Measurements from ENCODE around the gene ACOT11. TPM values are rescaled to one million over a fixed set of nuclear protein-coding genes. Genes with fewer than 3 reads are reported as not detected.

The ACOT11 gene
- 1 to 10 TPM in 3 of 5 experiments, under 1 TPM in 2; 0.22 to 2.3 (median 1.2) TPM for total RNA-seq
- under 1 TPM in 1 of 2 donors, not detected in 1; 0.06 TPM for polyA plus RNA-seq
- 1.1 reads per million for total RNA-seq

DNA sequence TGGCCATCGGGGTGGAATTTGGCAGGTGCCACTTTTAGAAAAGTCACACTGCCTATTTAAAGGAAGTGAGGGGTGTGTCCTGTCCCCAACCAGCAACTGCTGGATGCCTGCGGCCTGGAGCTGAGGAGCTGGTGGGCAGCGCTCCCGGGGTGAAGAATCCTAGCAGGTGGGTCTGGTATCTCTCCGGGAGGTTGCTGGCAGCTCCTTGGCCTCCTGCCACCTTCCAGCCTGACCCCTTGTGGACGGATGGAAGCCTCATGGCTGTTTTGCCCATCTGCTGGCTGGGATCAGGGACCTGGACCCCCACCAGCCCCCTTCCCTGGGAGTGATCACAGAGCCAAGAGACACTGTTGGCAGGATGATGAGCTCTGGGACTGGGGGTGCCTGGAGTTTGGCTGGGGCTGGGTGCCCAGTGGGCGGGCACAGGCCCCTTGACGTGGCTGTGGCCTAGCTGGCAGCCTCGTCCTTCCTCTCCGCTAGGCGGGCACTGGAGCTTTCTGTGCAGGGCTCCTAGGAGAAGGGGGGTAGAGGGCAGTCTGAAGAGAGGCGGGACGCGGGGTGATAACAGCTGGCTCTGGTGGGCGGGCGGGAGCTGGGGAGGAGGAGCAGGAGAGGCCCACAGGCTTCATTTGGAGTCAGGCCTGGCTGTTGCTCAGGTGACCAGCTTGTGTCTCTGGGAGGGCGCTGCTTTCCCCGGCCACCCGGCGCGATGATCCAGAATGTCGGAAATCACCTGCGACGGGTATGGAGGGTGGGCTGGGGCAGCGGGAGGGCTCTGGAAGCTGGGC is at the start of gene ACOT11:
TSS of gene ACOT11 (plus strand) at position 628 of the 788 bp plus-strand sequence. CDS start at position 710, 82 bp downstream.
- DNase-seq (no peak), ATAC-seq (peak; percentile 48)
- H3K4me1 ChIP-seq (ENCODE audit: control insufficient read depth in 2 of 2, insufficient read depth in 2 of 2, low read length in 2 of 2) = no peaks in the 10 kb centered on the region
- intact Hi-C loops (cut with micrococcal nuclease) = no loop called here
- H3K4me3 ChIP-seq (ENCODE audit: low read length) = no peak within 1 kb of the TSS
- H3K36me3 Mint-ChIP-seq = no peaks in the 10 kb centered on the region
- peaks cover 5 to 10% (median 6%) of the 10 kb centered on the region in 7 donors for H3K4me1 Mint-ChIP-seq
- H3K9me3 ChIP-seq (ENCODE audit: control insufficient read depth in 2 of 3, low read length in 3 of 3) = no peaks in the 10 kb centered on the region
- POLR2A ChIA-PET = no interaction called here
- H3K27ac Mint-ChIP-seq = peak within 1 kb of the TSS in 1 of 9 donors; percentile 1
- H3K9me3 Mint-ChIP-seq = no peaks in the 10 kb centered on the region
- H3K27me3 Mint-ChIP-seq = peaks cover 0 to 10% (median 0%) of the 10 kb centered on the region in 5 donors
- CTCF ChIA-PET = interaction anchor here (1.6 kb wide), 1 partner anchor 11 kb away, joined by 4 read pairs; no protein-coding TSS in a partner anchor
- H3K4me3 Mint-ChIP-seq = no peak within 1 kb of the TSS
- H3K27me3 ChIP-seq (ENCODE audit: control insufficient read depth in 2 of 2, insufficient read depth in 2 of 2, low read length in 2 of 2) = no peaks in the 10 kb centered on the region
- H3K27ac ChIP-seq (ENCODE audit: low read depth, low read length) = no peak within 1 kb of the TSS
- no peaks in the 10 kb centered on the region for H3K36me3 ChIP-seq (ENCODE audit: control insufficient read depth in 2 of 3, insufficient read depth in 3 of 3, low read length in 3 of 3)

DNA sequence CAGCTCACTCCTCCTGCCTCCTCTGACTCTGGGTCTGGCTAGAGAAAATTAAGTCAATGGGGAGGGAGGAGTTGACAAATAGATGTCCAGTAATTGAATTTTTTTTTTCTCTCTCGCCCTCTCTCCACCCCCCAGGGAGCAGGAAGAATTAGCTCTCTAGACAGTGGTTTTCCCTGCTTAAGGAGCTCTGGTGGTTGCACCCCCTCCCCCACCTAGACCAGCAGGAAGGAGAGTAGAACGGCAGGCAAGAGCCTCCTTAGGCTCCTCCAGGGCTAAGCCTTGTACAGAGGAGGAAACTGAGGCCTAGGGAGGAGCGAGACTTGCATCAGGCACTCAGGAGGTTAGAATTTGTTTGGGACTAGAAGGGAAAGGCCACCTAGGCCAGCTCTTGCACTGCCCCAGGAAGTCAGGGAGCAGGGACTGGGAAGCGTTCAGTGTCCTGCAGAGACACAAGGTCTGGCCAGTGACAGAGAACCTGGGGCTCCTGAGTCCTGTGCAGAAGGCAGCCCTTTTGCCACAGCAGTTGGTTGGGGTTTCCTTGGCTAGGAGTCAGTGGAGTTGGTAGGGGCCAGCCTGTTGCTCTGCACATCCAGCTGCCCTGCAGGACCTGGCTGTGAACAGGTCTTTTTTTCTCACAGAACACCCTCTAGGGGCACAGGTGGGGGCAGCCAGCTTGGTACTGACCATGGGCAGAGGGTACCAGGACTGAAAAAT is 49.5 kb upstream of the ACOT11 start:
- ATAC-seq = peak; percentile 12
- Mint-ChIP-seq H3K9me3 (no peaks in the 10 kb centered on the region), H3K27ac (no peak overlapping the region), H3K36me3 (no peaks in the 10 kb centered on the region), H3K4me1 (peaks cover 4 to 11% (median 8%) of the 10 kb centered on the region in 7 donors), H3K27me3 (peaks cover 27 to 71% (median 36%) of the 10 kb centered on the region in 5 donors), H3K4me3 (peak overlapping the region; percentile 72 to 85 (median 78))
- no peak overlapping the region for H3K4me3 ChIP-seq (ENCODE audit: low read length)
- no peak for DNase-seq
- H3K27me3 ChIP-seq (ENCODE audit: control insufficient read depth in 2 of 2, insufficient read depth in 2 of 2, low read length in 2 of 2) = peaks cover 0 to 7% of the 10 kb centered on the region in 2 donors
- no peaks in the 10 kb centered on the region for H3K36me3 ChIP-seq (ENCODE audit: control insufficient read depth in 2 of 3, insufficient read depth in 3 of 3, low read length in 3 of 3)
- peaks cover 0 to 9% of the 10 kb centered on the region in 2 donors for H3K4me1 ChIP-seq (ENCODE audit: control insufficient read depth in 2 of 2, insufficient read depth in 2 of 2, low read length in 2 of 2)
- ChIA-PET POLR2A (interaction anchor here (0.7 to 1.4 kb wide), 3 partner anchors 9 to 386 kb away, joined by 3 read pairs; no protein-coding TSS in a partner anchor), CTCF (interaction anchor here (0.6 to 1.2 kb wide), 2 partner anchors 10 to 213 kb away, joined by 3 to 7 read pairs; no protein-coding TSS in a partner anchor)
- no peak overlapping the region for H3K27ac ChIP-seq (ENCODE audit: low read depth, low read length)
- H3K9me3 ChIP-seq (ENCODE audit: control insufficient read depth in 2 of 3, low read length in 3 of 3) = no peaks in the 10 kb centered on the region
- intact Hi-C loops (cut with micrococcal nuclease) = loop anchor here (1.0 to 2.0 kb wide), 2 partner anchors 44 to 312 kb away; no protein-coding TSS in a partner anchor

DNA sequence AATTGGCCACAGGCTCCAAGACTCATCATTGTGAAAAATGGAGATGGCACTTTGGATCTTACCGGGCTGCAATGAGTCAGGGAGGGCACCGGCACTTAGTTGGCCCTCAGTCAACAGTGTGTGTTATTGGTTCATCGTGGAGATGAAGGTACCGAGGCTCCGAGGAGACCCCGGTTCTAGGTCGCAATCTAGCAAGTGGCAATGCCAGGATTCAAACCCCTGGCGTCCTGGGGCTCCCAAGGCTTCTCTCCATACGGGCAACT is 49.0 kb upstream of the ACOT11 start:
- H3K4me3 Mint-ChIP-seq = peak overlapping the region; percentile 72 to 85 (median 78)
- DNase-seq (no peak), ATAC-seq (no peak)
- no peaks in the 10 kb centered on the region for H3K36me3 Mint-ChIP-seq
- H3K27ac Mint-ChIP-seq = peak overlapping the region in 1 of 9 donors; percentile 55
- CTCF ChIA-PET = interaction anchor here (1.1 to 1.2 kb wide), 3 partner anchors 10 to 311 kb away, joined by 4 to 6 read pairs (median 4); partner anchors contain the start of gene TTC22
- peak overlapping the region; percentile 48 for H3K4me3 ChIP-seq (ENCODE audit: low read length)
- H3K4me1 ChIP-seq (ENCODE audit: control insufficient read depth in 2 of 2, insufficient read depth in 2 of 2, low read length in 2 of 2) = peaks cover 0 to 9% of the 10 kb centered on the region in 2 donors
- intact Hi-C loops (cut with micrococcal nuclease) = loop anchor here (1.0 to 2.0 kb wide), 2 partner anchors 44 to 311 kb away; no protein-coding TSS in a partner anchor
- H3K36me3 ChIP-seq (ENCODE audit: control insufficient read depth in 2 of 3, insufficient read depth in 3 of 3, low read length in 3 of 3) = no peaks in the 10 kb centered on the region
- H3K4me1 Mint-ChIP-seq = peaks cover 4 to 11% (median 8%) of the 10 kb centered on the region in 7 donors
- no peaks in the 10 kb centered on the region for H3K9me3 Mint-ChIP-seq
- POLR2A ChIA-PET = interaction anchor here (0.7 to 0.9 kb wide), 3 partner anchors 10 to 386 kb away, joined by 3 read pairs; no protein-coding TSS in a partner anchor
- no peak overlapping the region for H3K27ac ChIP-seq (ENCODE audit: low read depth, low read length)
- no peaks in the 10 kb centered on the region for H3K9me3 ChIP-seq (ENCODE audit: control insufficient read depth in 2 of 3, low read length in 3 of 3)
- H3K27me3 Mint-ChIP-seq = peaks cover 27 to 70% (median 36%) of the 10 kb centered on the region in 5 donors
- peaks cover 0 to 7% of the 10 kb centered on the region in 2 donors for H3K27me3 ChIP-seq (ENCODE audit: control insufficient read depth in 2 of 2, insufficient read depth in 2 of 2, low read length in 2 of 2)

DNA sequence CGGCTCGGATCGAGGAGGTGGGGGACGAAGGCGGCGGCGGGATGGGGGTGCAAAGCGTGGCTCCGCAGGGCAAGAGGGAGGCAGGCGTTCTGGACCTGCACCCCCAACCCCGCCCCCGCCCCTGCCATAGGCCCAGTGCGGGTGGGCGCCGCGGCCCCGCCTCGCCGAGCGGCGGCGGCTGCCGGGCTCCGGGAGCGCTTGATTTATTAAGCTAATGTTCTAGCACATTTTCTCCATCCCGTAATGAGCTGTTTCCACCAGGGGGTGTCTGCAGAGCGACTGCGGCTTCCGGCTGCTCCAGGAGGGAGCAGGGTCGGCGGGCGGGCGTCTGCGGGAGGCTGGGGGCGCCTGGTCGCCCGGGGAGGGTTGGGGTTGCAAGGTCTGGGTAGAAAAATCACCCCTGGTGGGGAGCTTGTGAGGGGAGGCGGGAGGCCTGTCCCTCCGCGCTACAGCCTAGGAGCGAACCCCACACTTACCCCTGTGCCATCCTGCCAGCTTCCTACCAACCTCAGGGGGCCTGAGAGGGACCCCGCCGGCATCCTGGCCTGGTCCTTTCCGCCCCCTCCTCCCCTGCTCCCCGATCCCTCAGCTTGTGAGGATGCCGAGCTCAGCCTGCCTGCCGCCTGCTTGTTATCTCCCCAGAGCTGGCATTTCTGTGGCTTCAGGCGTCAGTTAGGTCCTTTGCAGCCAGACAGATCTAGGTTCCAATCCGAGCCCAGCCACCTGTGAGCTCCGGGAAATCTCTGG is 48.5 kb upstream of the ACOT11 start:
- H3K4me3 ChIP-seq (ENCODE audit: low read length) = peak overlapping the region; percentile 48
- ATAC-seq = peak; percentile 75

DNA sequence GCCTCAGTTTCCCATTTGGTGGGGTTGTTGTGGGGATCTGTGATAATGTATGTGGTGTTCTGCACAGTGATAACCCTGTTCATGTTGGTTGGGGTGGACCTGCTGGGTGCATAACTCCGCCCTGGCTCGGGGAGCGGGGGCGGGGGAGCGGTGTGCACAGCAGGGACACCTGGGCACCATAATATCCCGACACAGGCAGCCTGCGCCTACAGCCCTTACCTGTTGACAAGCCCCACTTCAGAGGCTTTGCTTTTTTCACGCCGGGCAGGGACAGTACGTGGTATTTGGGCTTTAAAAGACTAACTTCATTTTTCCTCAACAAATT is 48.0 kb upstream of the ACOT11 start:
- H3K4me1 Mint-ChIP-seq = peaks cover 4 to 11% (median 8%) of the 10 kb centered on the region in 7 donors
- peaks cover 27 to 64% (median 34%) of the 10 kb centered on the region in 5 donors for H3K27me3 Mint-ChIP-seq
- no peaks in the 10 kb centered on the region for H3K9me3 Mint-ChIP-seq
- no peaks in the 10 kb centered on the region for H3K36me3 Mint-ChIP-seq
- Histone ChIP-seq H3K4me3 (ENCODE audit: low read length) (peak overlapping the region; percentile 48), H3K36me3 (ENCODE audit: control insufficient read depth in 2 of 3, insufficient read depth in 3 of 3, low read length in 3 of 3) (no peaks in the 10 kb centered on the region), H3K4me1 (ENCODE audit: control insufficient read depth in 2 of 2, insufficient read depth in 2 of 2, low read length in 2 of 2) (peaks cover 0 to 9% of the 10 kb centered on the region in 2 donors), H3K9me3 (ENCODE audit: control insufficient read depth in 2 of 3, low read length in 3 of 3) (no peaks in the 10 kb centered on the region), H3K27ac (ENCODE audit: low read depth, low read length) (no peak overlapping the region), H3K27me3 (ENCODE audit: control insufficient read depth in 2 of 2, insufficient read depth in 2 of 2, low read length in 2 of 2) (peaks cover 0 to 7% of the 10 kb centered on the region in 2 donors)
- H3K27ac Mint-ChIP-seq = no peak overlapping the region
- peak overlapping the region in 9 of 10 donors; percentile 53 to 85 (median 74) for H3K4me3 Mint-ChIP-seq
- peak; percentile 17 for ATAC-seq
- CTCF ChIA-PET = interaction anchor here (0.6 to 1.2 kb wide), 6 partner anchors 11 to 633 kb away, joined by 3 to 6 read pairs (median 4); partner anchors contain the start of gene TTC22
- intact Hi-C loops (cut with micrococcal nuclease) = loop anchor here in 1 of 2 donors (5.0 kb wide), 1 partner anchor 428 kb away; no protein-coding TSS in a partner anchor
- no peak for DNase-seq
- POLR2A ChIA-PET = interaction anchor here (0.8 kb wide), 1 partner anchor 11 kb away, joined by 3 read pairs; no protein-coding TSS in a partner anchor

More for the DNA sequence above, 48.5 kb upstream of the ACOT11 start:
- Mint-ChIP-seq H3K4me1 (peaks cover 4 to 11% (median 8%) of the 10 kb centered on the region in 7 donors), H3K36me3 (no peaks in the 10 kb centered on the region), H3K27ac (no peak overlapping the region), H3K9me3 (no peaks in the 10 kb centered on the region), H3K4me3 (peak overlapping the region; percentile 72 to 85 (median 78)), H3K27me3 (peaks cover 27 to 67% (median 34%) of the 10 kb centered on the region in 5 donors)
- intact Hi-C loops (cut with micrococcal nuclease) = loop anchor here (1.0 to 5.0 kb wide), 3 partner anchors 43 to 427 kb away; no protein-coding TSS in a partner anchor
- H3K9me3 ChIP-seq (ENCODE audit: control insufficient read depth in 2 of 3, low read length in 3 of 3) = no peaks in the 10 kb centered on the region
- DNase-seq = peak in 6 of 9 donors; percentile 44 to 58 (median 50)
- ChIA-PET CTCF (interaction anchor here (0.6 to 1.2 kb wide), 6 partner anchors 10 to 632 kb away, joined by 3 to 6 read pairs (median 4); partner anchors contain the start of gene TTC22), POLR2A (interaction anchor here (0.6 to 0.9 kb wide), 3 partner anchors 10 to 387 kb away, joined by 3 to 4 read pairs (median 3); no protein-coding TSS in a partner anchor)
- peaks cover 0 to 7% of the 10 kb centered on the region in 2 donors for H3K27me3 ChIP-seq (ENCODE audit: control insufficient read depth in 2 of 2, insufficient read depth in 2 of 2, low read length in 2 of 2)
- peaks cover 0 to 9% of the 10 kb centered on the region in 2 donors for H3K4me1 ChIP-seq (ENCODE audit: control insufficient read depth in 2 of 2, insufficient read depth in 2 of 2, low read length in 2 of 2)
- H3K27ac ChIP-seq (ENCODE audit: low read depth, low read length) = no peak overlapping the region
- no peaks in the 10 kb centered on the region for H3K36me3 ChIP-seq (ENCODE audit: control insufficient read depth in 2 of 3, insufficient read depth in 3 of 3, low read length in 3 of 3)

Measured in naive thymus-derived CD4-positive, alpha-beta T cell (primary cell).